ENCODE results near the gene DMPK. TPM values are rescaled to one million over a fixed set of nuclear protein-coding genes. Genes with fewer than 3 reads are reported as not detected.

The DMPK gene
- total and polyA plus RNA-seq, 2 experiments from 2014 or later, result 9.8 to 24.0 TPM

DNA sequence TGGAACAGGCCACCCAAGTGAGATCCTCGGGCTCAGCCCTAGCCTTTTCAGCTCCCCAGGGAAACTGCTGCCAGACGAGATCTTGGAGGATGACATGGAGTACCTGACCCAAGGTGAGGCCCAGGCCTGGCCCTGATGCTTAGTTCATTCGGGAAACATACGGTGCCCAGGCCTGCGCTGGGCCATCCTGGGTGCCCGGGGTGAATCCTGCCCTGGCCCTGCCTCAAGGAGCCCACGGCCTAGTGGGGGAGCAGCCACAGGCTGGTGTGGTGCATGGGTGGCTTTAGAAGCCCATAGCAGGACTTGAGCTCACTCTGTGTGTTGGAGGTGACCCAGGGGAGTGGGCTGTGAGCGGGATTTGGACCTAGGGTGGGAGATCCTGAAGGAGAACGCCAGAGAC is 23.4 kb downstream of the DMPK start (continued):
- no peak for TF ChIP-seq CTCF (conservative IDR thresholded peaks at IDR 0.05; ENCODE audit: low read depth in 2 of 2)
- TF ChIP-seq EZH2 (IDR thresholded peaks at IDR 0.05; ENCODE audit: low read depth, unreplicated experiment), result no peak

GRCh38 chr19:45757695-45758094 is 24.6 kb downstream of the DMPK start:
- Histone ChIP-seq H4K20me1 (replicated peaks; ENCODE audit: insufficient read depth) (no peaks in the 10 kb centered on the region), H3K27me3 (ENCODE audit: insufficient read depth) (no peaks in the 10 kb centered on the region), H3K4me1 (ENCODE audit: insufficient read depth) (peaks cover 3% of the 10 kb centered on the region; the same call in 1 of the 2 replicates), H3K9me2 (ENCODE audit: insufficient read depth) (no peaks in the 10 kb centered on the region), H3K4me3 (no peak overlapping the region), H3K79me2 (replicated peaks; ENCODE audit: insufficient read depth) (no peaks in the 10 kb centered on the region), H3F3A (replicated peaks; ENCODE audit: low read depth) (no peaks in the 10 kb centered on the region), H3K36me3 (ENCODE audit: insufficient read depth) (no peaks in the 10 kb centered on the region), H3K4me2 (no peak overlapping the region), H2AFZ (no peak overlapping the region), H3K27ac (ENCODE audit: low read depth) (no peak overlapping the region)
- ATAC-seq (no peak), DNase-seq (ENCODE audit: low spot score) (no peak)
- H3K4me1 Mint-ChIP-seq, result peaks cover 5% of the 10 kb centered on the region
- H3K36me3 Mint-ChIP-seq (ENCODE audit: low read depth), result no peaks in the 10 kb centered on the region
- no peak overlapping the region for H3K4me3 Mint-ChIP-seq
- peaks cover 18% of the 10 kb centered on the region for H3K27me3 Mint-ChIP-seq (ENCODE audit: insufficient read depth, low read depth, poor library complexity)
- no peak overlapping the region for H3K27ac Mint-ChIP-seq
- H3K9me3 Mint-ChIP-seq, result no peaks in the 10 kb centered on the region; the same call in 2 of the 3 replicates
- TF ChIP-seq ZNF114 (CRISPR knock-in tag; IDR thresholded peaks at IDR 0.05) (no peak), CTCF (conservative IDR thresholded peaks at IDR 0.05; ENCODE audit: low read depth in 2 of 2) (no peak), EZH2 (IDR thresholded peaks at IDR 0.05; ENCODE audit: low read depth, unreplicated experiment) (no peak), REST (IDR thresholded peaks at IDR 0.05; ENCODE audit: unreplicated experiment) (no peak), POLR2AphosphoS5 (IDR thresholded peaks at IDR 0.05; ENCODE audit: low read depth) (no peak), JUNB (IDR thresholded peaks at IDR 0.05; ENCODE audit: unreplicated experiment) (no peak), NANOG (IDR thresholded peaks at IDR 0.05; ENCODE audit: borderline replicate concordance) (no peak), EZH2phosphoT487 (IDR thresholded peaks at IDR 0.05; ENCODE audit: unreplicated experiment) (no peak), ZNF331 (CRISPR knock-in tag; IDR thresholded peaks at IDR 0.05; ENCODE audit: low read depth) (no peak), CREB1 (CRISPR knock-in tag; IDR thresholded peaks at IDR 0.05; ENCODE audit: low read depth) (no peak), STAT1 (IDR thresholded peaks at IDR 0.05; ENCODE audit: unreplicated experiment) (no peak)
- TF ChIP-seq, protein P1, sequence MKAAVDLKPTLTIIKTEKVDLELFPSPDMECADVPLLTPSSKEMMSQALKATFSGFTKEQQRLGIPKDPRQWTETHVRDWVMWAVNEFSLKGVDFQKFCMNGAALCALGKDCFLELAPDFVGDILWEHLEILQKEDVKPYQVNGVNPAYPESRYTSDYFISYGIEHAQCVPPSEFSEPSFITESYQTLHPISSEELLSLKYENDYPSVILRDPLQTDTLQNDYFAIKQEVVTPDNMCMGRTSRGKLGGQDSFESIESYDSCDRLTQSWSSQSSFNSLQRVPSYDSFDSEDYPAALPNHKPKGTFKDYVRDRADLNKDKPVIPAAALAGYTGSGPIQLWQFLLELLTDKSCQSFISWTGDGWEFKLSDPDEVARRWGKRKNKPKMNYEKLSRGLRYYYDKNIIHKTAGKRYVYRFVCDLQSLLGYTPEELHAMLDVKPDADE (IDR thresholded peaks at IDR 0.05), result no peak

Measured in GM23338 (cell line).